Measurements from ENCODE around the gene MAP9. TPM values are rescaled to one million over a fixed set of nuclear protein-coding genes. Genes with fewer than 3 reads are reported as not detected.

The MAP9 gene
- total and polyA plus RNA-seq, 10 of the 15 experiments (the other 5 are each of a cell fraction or from before 2014, with no cell fraction given) = 1.2 to 7.0 (median 4.3) TPM

- Histone ChIP-seq H3K27ac (ENCODE audit: control insufficient read depth, insufficient read depth) (no peak overlapping the region), H3K4me2 (ENCODE audit: control insufficient read depth, insufficient read depth) (no peak overlapping the region), H3K79me2 (ENCODE audit: control insufficient read depth, insufficient read depth, low read length) (no peaks in the 10 kb centered on the region), H3K36me3 (ENCODE audit: control insufficient read depth in 2 of 2, insufficient read depth in 2 of 2, low read length in 1 of 2) (no peaks in the 10 kb centered on the region), H4K20me1 (ENCODE audit: control insufficient read depth, insufficient read depth) (no peaks in the 10 kb centered on the region), H3K4me1 (ENCODE audit: control insufficient read depth, insufficient read depth, low read length) (no peaks in the 10 kb centered on the region), H3K4me3 (no peak overlapping the region), H3K27me3 (replicated peaks in 1 of 2; ENCODE audit: control insufficient read depth in 2 of 2, insufficient read depth in 2 of 2, low read length in 1 of 2) (no peaks in the 10 kb centered on the region), H2AFZ (ENCODE audit: control insufficient read depth, low read depth, low read length) (no peak overlapping the region), H3K9ac (ENCODE audit: control insufficient read depth, insufficient read depth, low read length) (no peak overlapping the region), H3K9me3 (replicated peaks; ENCODE audit: control insufficient read depth, insufficient read depth, low read length) (no peaks in the 10 kb centered on the region)
- no peak for FAIRE-seq
- intact Hi-C loops (cut with micrococcal nuclease; ENCODE audit: unreplicated experiment) = no loop called here
- ChIA-PET POLR2A (interaction anchor here (0.6 to 0.7 kb wide), 2 partner anchors 370 to 414 kb away, joined by 3 to 4 read pairs; no protein-coding TSS in a partner anchor), CTCF (no interaction called here), SMC1A (ENCODE audit: uncharacterized antibody, unreplicated experiment) (interaction anchor here (1.5 kb wide), 1 partner anchor 12 kb away, joined by 3 read pairs; no protein-coding TSS in a partner anchor), RAD21 (ENCODE audit: unreplicated experiment) (no interaction called here)
- no peak for DNase-seq (ENCODE audit: low read depth, low spot score)
- in situ Hi-C loops (cut with MboI) = no loop called here
- WGBS (ENCODE audit: insufficient coverage, insufficient replicate concordance, low lambda C conversion rate, missing lambda C conversion rate) = 8% methylated on average over 1 of the region's 1 CpG
- no peak for ATAC-seq
- no TSS peak for BruUV-seq (replicated peaks)
- no peak for TF ChIP-seq USF1 (IDR thresholded peaks at IDR 0.05; ENCODE audit: borderline replicate concordance, extremely low read length, insufficient read depth, low read depth, low read length)
- no peak for TF ChIP-seq HCFC1 (IDR thresholded peaks at IDR 0.05; ENCODE audit: low read length)
- TF ChIP-seq IRF3 (IDR thresholded peaks at IDR 0.05) = no peak
- no peak for TF ChIP-seq NFYB (IDR thresholded peaks at IDR 0.05; ENCODE audit: insufficient read depth, low read depth, low read length)
- TF ChIP-seq PRDM15 (CRISPR knock-in tag; IDR thresholded peaks at IDR 0.05) = no peak
- no peak for TF ChIP-seq JUND (IDR thresholded peaks at IDR 0.05; ENCODE audit: low read depth, low read length)
- no peak for TF ChIP-seq ESRRA (IDR thresholded peaks at IDR 0.05; ENCODE audit: low read length)
- TF ChIP-seq RELB (IDR thresholded peaks at IDR 0.05; ENCODE audit: low read depth) = no peak
- TF ChIP-seq SMC3 (IDR thresholded peaks at IDR 0.05; ENCODE audit: borderline replicate concordance, low read length) = no peak
- TF ChIP-seq HSF1 (IDR thresholded peaks at IDR 0.05; ENCODE audit: low read depth, low read length) = no peak
- no peak for TF ChIP-seq ETV6 (conservative IDR thresholded peaks at IDR 0.05 in 1 of 2, IDR thresholded peaks at IDR 0.05 in 1 of 2; ENCODE audit: borderline replicate concordance in 1 of 2, low read depth in 1 of 2)
- TF ChIP-seq ZNF24 (IDR thresholded peaks at IDR 0.05) = no peak
- TF ChIP-seq FOS (IDR thresholded peaks at IDR 0.05; ENCODE audit: borderline replicate concordance, extremely low read depth, insufficient read length) = no peak
- TF ChIP-seq JUNB (IDR thresholded peaks at IDR 0.05) = no peak
- TF ChIP-seq ZNF207 (IDR thresholded peaks at IDR 0.05; ENCODE audit: borderline replicate concordance) = no peak
- TF ChIP-seq IKZF2 (IDR thresholded peaks at IDR 0.05) = no peak
Measured at GRCh38 chr4:155413451-155413850, 36.7 kb upstream of the MAP9 start.

All from GM12878 (cell line).